ENCODE results near the gene RABEPK.
"Not testable (repeated sequence)": the region's sequence is repeated elsewhere in the genome, so short reads cannot be mapped to it uniquely, and the experiment has no call there.

RABEPK gene

GRCh38 chr9:125243792-125244260 is 43.5 kb downstream of the RABEPK start:
- no peak for DNase-seq

GRCh38 chr9:125246261-125246667 is 45.9 kb downstream of the RABEPK start:
- no peak for DNase-seq

- no peak for DNase-seq
Measured at GRCh38 chr9:125254231-125254630, 53.9 kb downstream of the RABEPK start.

- DNase-seq = no peak
Measured at GRCh38 chr9:125255781-125256391, 55.5 kb downstream of the RABEPK start.

GRCh38 chr9:125258160-125258785 is 57.9 kb downstream of the RABEPK start:
- DNase-seq = no peak

- DNase-seq = no peak
Measured at GRCh38 chr9:125258832-125259534, 58.6 kb downstream of the RABEPK start.

- no peak for DNase-seq
Measured at GRCh38 chr9:125260561-125260960, 60.2 kb downstream of the RABEPK start.

- DNase-seq = peak; percentile 94
Measured at GRCh38 chr9:125261501-125262293, 61.4 kb downstream of the RABEPK start, which contains the start of gene GAPVD1. Gene GAPVD1, plus strand, starts transcription at chr9:125261826. Its CDS starts 37,096 bp downstream, at chr9:125298922.

- no peak for DNase-seq
Measured at GRCh38 chr9:125262294-125262991, 62.1 kb downstream of the RABEPK start.

GRCh38 chr9:125264068-125264467 is 63.7 kb downstream of the RABEPK start:
- DNase-seq = not testable (repeated sequence)

GRCh38 chr9:125268394-125269013 is 68.2 kb downstream of the RABEPK start:
- DNase-seq = no peak

- no peak for DNase-seq
Measured at GRCh38 chr9:125269014-125269397, 68.7 kb downstream of the RABEPK start.

- DNase-seq = no peak
Measured at GRCh38 chr9:125271081-125271480, 70.7 kb downstream of the RABEPK start.

GRCh38 chr9:125272697-125273096 is 72.4 kb downstream of the RABEPK start:
- no peak for DNase-seq

GRCh38 chr9:125276771-125277170 is 76.4 kb downstream of the RABEPK start:
- no peak for DNase-seq

GRCh38 chr9:125277411-125277810 is 77.1 kb downstream of the RABEPK start:
- no peak for DNase-seq

GRCh38 chr9:125280945-125281344 is 80.6 kb downstream of the RABEPK start:
- no peak for DNase-seq
